ENCODE measurements around the gene KIF1A.

Gene KIF1A

GRCh38 chr2:240719676-240720545 lies 100.1 kb downstream of the KIF1A start:
- no peak for DNase-seq (ENCODE audit: low read depth, low spot score)

DNA sequence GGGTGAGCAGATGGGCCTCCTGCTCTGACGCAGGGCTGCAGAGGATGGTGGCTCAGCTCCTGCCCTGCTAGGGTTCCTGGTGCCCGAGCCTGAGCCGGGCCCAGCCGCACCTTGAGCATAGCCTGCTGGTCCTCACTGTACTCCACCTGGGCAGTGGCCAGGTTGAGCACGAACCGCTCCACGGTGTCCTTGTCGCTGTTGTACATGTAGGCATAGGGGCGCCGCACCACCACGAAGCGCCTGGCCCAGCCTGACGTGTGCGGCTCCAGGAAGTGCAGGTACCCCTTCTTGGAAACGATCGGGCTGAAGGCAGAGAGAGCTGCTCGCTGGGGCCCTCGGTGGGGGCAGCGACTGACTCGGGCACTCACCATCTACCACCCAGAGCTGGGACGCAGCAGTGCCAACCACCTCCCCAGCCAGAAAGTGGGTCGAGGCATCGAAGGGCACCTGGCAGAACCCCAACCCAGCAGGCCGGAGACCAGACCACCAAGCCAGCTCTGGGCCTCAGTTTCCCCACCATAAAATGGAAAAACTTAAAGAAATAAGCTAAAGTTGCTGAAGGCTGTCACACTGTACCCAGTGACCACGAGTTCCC lies 101.0 kb downstream of the KIF1A start:
- DNase-seq (ENCODE audit: low read depth, low spot score) = no peak

DNA sequence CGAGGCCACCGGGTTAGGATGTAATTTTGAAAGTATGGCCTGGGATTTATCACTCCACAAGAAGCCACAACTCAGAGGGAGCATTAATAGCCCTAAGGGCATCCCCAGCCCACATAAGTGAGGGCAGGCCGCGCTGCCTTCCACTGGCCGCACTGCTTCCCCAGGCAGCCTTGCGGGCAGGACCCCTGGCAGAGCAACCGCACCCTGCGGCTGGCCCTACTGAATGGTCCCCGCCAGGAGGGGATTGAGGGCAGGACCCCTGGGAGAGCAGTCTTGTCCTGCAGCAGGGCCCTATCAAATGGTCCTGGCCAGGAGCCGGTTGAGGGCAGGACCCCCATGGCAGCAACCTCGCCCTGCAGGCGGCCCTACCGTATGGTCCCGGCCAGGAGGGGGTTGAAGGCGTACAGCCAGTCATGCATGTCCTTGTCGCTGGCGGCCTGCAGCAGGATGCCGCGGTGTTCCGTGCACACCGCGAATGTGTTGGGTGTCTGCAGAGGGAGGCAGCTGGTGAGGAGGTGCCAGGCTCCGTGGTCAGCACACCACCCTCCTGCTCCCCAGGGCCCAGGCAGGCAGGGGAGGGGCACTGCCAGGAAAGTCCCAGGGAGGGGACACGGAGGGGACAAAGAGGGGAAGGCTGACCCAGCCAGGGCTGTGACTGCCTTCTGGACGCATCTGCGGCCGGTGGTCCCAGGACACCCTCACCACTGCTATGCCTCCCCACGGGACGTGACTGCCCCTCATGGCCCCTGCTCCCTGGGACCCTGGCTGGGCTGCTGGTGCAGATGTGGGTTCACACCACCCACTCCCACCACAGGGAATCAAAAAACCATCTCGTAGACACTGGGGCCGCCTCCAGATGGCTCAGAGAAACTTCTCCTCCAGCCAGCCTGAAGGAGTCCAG lies 102.1 kb downstream of the KIF1A start:
- DNase-seq (ENCODE audit: low read depth, low spot score) = no peak

DNA sequence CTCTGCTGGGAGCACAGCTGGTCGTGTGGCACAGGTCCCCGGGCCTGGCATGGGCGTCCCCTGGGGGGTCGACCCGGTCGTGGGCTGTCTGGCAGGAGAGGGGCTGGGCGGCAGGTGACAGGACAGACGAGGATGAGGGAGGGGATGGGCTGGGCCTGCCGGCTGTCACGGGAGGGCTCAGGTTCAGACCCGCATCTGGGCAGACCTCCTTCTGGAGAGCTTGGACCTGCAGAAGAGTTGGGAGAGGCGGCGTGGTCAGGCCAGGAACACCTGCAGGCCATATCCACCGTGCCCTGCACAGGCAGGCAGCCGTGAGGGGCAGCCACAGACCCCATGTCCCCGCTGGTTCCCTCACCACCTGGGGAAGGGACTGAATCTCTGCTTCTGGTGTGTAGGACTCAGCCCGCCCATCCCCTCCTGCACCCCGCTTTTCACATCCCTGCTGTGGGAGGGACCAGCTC lies 102.8 kb downstream of the KIF1A start:
- no peak for DNase-seq (ENCODE audit: low read depth, low spot score)

- DNase-seq (ENCODE audit: low read depth, low spot score) = no peak
Measured at GRCh38 chr2:240716130-240716798, 103.8 kb downstream of the KIF1A start.

DNA sequence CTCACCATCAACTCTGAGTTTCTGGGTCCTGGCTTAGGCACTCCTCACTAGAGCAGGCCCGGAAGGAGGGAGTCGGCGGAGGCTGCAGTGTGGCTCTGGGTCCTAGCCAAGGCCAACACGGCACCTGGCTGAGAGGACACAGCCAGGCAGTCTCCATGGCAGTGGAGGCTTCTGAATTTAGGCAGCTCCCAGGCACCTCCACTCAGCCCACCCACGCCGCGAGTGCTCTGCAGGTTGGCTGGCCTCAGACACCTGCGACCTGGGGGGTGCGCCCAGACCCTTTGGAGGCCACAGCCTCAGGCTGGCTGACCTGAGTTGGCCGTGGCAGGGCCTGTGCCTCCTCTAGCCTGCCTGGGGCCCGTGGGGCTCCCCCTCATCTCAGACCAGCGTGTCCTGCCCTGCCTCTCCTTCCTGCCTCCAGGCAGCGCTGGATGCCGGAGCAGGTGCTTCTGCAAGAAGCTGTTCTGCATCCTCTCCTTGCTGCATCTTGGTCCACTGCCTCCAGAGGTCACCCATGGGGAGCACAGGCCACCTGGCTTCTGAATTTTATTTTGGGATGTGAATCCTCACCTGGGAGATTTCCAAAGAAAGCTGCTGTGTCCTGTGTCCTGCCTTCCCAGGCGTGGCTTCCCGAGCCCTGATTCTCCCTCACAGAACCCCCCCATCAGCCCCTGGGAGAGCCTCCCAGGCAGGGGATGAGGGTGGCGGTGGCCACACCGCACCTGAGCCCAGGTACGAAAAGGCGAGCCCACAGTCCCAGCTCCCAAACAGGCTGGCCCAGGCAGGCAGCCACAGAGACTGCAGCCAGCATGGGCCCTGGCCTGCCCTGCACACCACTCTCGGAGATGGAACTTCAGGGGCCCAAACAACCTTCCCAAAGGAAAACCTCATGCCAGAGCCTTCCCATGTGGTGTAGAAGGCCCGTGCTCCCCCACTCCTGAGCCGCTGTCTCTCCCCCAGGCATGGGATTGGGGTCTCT lies 105.0 kb downstream of the KIF1A start:
- DNase-seq (ENCODE audit: low read depth, low spot score) = peak; percentile 3

DNA sequence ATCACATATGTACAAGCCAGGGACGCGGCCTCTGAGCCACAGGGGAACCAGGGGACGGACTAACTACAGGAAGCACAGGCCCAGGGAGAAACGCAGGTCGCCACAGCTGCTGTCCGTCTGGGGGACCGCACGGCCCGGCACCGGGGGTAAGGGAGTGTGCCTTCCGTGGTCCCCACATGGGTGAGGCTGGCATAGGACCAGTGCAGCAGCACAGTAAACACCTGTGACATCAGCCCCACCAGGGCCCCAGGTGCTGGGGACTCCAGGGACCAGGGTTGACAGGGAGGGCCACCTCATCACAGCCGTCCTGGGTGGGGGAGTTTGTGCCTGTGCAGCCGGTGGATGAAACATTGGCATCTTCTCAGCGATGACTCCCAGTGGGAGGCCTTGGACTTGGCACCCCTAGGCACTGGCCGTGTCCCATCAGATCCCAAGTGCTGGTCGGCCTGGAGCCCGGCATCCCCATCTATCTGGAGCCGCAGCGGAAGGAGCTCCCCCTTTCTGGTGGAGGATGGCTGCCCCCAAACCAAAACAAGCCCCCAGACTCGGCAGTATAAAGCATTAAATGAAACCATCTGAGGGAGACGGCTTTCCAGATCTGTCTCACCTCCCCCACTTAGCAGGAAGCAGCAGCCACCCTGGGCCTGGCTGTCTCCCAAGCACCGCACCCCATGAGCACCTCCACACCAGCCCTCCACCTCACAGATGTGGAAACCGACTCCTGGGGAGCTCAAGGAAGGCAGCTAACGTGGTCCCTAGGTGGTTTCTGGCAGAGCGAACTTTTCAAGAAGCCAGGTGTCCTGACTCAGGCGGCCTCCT lies 105.9 kb downstream of the KIF1A start:
- no peak for DNase-seq (ENCODE audit: low read depth, low spot score)

- no peak for DNase-seq (ENCODE audit: low read depth, low spot score)
Measured at GRCh38 chr2:240713071-240713927, 106.7 kb downstream of the KIF1A start.

GRCh38 chr2:240712121-240712520 lies 107.9 kb downstream of the KIF1A start:
- DNase-seq (ENCODE audit: low read depth, low spot score) = no peak

- no peak for DNase-seq (ENCODE audit: low read depth, low spot score)
Measured at GRCh38 chr2:240711701-240712100, 108.3 kb downstream of the KIF1A start.

DNA sequence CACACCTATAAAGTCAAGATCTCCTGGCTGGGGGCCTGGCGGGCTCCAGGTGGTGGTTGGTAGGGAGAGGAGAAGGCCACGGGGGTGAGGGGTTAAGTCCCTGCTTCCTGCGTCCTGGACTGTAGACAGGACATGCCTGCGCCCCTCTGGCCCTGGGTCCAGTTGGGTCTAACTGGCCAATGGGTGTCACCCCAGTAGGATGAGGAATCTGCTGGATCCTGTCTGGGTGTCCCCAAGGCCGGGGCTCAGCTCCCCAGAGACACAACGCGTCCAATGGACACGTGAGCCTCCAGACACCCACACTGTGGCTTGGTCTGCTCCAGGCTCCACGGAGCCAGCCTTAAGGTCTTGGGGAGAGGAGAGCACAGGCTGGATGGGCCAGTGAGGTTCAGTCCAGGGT lies 108.7 kb downstream of the KIF1A start:
- DNase-seq (ENCODE audit: low read depth, low spot score) = no peak

- DNase-seq (ENCODE audit: low read depth, low spot score) = no peak
Measured at GRCh38 chr2:240708457-240708856, 111.6 kb downstream of the KIF1A start.

- no peak for DNase-seq (ENCODE audit: low read depth, low spot score)
Measured at GRCh38 chr2:240707821-240708220, 112.2 kb downstream of the KIF1A start.

DNA sequence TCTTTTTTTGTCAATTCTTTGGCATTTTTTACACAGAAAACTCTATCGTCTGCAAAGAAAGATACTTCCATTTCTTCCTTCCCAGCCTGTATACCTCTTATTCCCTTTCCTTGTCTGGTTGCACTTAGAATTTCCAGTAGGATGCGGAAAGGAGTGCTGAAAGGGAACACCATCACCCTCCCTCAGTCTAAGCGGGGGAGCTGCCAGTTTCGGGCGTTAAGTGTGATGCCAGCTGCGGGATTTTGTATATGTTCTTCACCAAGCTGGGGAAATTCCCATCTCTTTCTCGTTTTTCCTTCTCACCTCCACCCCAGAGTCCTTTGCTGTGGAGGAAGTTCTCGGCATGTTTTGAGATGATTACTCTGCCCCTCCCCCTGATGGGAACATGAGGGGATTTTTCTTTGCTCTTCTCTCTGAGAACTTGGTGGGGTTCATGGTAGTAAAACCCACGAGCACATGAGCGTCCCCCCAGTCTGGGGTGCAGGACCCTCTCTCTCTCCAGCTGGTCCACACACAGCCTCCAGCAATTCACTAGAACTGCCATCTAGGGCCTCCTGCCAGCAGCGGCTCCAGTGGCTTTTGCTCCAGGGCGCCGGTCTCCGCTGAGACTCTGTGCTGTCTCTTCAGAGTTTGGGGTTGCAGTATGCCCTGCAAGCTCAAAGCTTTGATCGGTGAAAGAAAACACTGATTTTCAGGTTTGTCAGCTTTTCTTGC lies 112.8 kb downstream of the KIF1A start:
- DNase-seq (ENCODE audit: low read depth, low spot score) = no peak

DNA sequence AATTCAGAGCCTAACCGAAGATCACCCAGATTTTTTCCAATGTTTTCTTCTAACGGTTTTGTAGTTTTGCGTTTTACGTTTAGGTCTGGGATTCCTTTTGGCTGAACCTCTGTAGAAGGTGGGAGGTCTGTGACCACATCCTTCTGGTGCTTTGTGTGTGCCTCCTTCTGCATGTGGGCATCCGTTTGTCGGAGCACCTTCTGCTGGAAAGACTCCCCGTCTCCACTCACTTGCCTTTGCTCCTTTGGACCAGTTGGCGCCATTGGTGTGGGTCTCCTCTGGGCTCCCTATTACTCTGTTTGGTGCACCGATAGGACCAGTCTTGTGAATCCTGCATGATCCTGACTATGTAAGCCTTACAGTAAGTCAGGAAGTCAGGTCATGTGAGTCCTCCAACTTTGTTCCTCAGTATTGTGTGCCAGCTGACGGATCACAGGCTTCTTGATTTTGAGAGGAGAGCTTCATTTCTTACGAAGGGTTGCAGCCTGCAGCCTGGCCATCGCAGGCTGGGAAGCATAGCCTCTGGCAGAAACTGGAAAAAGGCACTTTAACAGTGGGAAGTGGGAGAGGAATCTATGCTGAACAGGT lies 114.7 kb downstream of the KIF1A start:
- no peak for DNase-seq (ENCODE audit: low read depth, low spot score)

GRCh38 chr2:240704651-240705050 lies 115.4 kb downstream of the KIF1A start:
- DNase-seq (ENCODE audit: low read depth, low spot score) = no peak

Data from iPS DF 19.7 (cell line).